ENCODE measurements around the gene DCLK1. TPM values are rescaled to one million over a fixed set of nuclear protein-coding genes. Genes with fewer than 3 reads are reported as not detected.

DCLK1 gene
- total and polyA plus RNA-seq, 7 donors: 0.98 to 15.1 (median 3.9) TPM

DNA sequence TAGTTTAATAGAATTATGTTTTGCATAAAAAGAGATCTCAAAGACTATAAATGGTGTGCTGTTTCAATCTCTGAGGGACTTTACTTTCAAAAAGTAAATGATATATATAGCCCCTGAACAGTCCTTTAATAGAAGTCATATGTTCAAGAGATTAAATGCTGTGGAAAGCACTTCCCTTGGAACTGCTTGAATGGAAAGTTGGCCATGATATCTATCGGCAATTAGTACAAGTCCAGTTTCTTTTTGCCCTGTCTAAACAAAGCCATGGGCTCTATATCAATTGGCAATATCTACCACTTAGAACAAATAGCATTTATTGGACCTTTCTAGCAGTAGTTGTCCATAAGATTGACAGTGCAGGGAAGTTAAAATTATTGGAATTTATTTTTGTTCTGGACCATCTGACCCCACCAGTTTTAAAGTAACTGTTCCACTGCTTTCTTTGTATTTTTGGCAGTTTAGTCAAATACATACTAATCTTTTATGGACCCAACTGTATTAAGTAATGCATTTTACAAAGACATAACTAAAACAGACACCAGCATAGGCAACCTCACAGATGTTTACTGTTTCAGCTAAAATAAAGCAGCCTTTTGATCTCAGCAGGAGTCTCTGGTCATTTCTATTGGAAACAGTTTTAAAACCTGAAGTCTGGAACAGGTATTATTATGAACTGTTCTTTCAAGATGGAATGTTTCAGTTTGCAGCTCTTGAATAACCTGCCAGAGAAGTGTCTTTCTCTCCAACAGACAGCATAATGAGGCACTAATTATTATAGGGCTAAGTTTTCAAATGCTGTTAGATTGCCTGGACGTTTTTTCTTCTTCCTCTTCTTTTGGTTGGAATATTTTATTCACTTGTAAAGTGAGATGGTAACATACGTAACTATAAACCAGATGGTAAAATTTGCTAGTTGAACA lies 282.6 kb downstream of the DCLK1 start:
- Histone ChIP-seq H3K27ac (no peak overlapping the region), H3K36me3 (ENCODE audit: insufficient read depth in 1 of 2, low read depth in 1 of 2) (no peaks in the 10 kb centered on the region), H3K4me1 (peaks cover 11% of the 10 kb centered on the region), H3K4me3 (no peak overlapping the region), H3K9me3 (no peaks in the 10 kb centered on the region), H3K27me3 (ENCODE audit: insufficient read depth in 3 of 3, low read length in 2 of 3) (no peaks in the 10 kb centered on the region)
- DNase-seq (no peak), ATAC-seq (peak in 1 of 4 donors; percentile 35)
- TF ChIP-seq, protein P1, sequence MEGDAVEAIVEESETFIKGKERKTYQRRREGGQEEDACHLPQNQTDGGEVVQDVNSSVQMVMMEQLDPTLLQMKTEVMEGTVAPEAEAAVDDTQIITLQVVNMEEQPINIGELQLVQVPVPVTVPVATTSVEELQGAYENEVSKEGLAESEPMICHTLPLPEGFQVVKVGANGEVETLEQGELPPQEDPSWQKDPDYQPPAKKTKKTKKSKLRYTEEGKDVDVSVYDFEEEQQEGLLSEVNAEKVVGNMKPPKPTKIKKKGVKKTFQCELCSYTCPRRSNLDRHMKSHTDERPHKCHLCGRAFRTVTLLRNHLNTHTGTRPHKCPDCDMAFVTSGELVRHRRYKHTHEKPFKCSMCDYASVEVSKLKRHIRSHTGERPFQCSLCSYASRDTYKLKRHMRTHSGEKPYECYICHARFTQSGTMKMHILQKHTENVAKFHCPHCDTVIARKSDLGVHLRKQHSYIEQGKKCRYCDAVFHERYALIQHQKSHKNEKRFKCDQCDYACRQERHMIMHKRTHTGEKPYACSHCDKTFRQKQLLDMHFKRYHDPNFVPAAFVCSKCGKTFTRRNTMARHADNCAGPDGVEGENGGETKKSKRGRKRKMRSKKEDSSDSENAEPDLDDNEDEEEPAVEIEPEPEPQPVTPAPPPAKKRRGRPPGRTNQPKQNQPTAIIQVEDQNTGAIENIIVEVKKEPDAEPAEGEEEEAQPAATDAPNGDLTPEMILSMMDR (IDR thresholded peaks at IDR 0.05): no peak
- 38 to 42% (median 41%) methylated on average over 3 of the region's 3 CpGs for WGBS, 3 donors
- intact Hi-C loops (cut with DNase I): no loop called here

DNA sequence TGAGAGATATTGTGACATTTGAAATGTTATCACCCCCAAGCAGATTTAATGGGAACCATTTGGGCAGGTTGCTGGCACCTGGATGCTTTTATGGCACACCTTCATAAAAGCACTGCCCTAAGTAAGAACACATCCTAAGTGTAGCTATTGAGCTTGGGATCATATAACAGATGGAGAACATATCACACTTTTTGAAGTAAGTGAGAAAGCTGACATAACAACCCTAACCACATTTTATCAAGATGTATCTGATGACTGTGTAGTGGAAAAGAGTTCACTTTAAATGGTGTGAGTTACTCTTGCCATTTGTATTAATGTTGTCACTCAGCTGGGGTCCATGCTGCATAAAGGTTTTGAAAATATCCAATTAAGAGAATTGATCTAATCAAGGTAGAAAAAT lies 287.9 kb downstream of the DCLK1 start:
- no peak for DNase-seq
- intact Hi-C loops (cut with DNase I): no loop called here
- Histone ChIP-seq H3K4me3 (no peak overlapping the region), H3K27me3 (ENCODE audit: insufficient read depth in 3 of 3, low read length in 2 of 3) (no peaks in the 10 kb centered on the region), H3K9me3 (no peaks in the 10 kb centered on the region), H3K27ac (no peak overlapping the region), H3K4me1 (peaks cover 4% of the 10 kb centered on the region), H3K36me3 (ENCODE audit: insufficient read depth in 1 of 2, low read depth in 1 of 2) (no peaks in the 10 kb centered on the region)
- TF ChIP-seq, protein P1 (IDR thresholded peaks at IDR 0.05): no peak
- ATAC-seq: no peak

DNA sequence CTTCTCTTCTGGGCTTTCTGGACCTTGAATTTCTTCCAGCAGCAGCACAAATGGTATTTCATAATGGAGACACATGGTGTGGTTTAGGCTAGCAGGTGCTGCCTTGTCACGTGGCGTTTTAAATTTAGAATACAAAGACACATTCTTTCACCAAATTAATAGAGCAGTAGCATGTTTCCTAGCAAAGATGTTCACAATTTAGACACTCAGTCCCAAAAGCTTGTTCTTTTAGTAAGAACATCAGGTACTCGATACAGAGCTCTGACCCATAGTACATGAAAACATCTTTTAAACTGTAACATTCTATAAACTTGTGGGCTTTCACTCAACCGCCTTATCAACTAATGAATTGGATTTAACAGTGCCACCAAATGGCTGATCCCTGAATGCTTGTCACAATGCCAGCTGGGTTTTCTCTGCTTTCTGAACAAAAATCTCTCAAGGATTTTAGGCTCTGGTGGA lies 290.1 kb downstream of the DCLK1 start:
- no peaks in the 10 kb centered on the region for H3K36me3 ChIP-seq (ENCODE audit: insufficient read depth in 1 of 2, low read depth in 1 of 2)
- H3K27me3 ChIP-seq (ENCODE audit: insufficient read depth in 3 of 3, low read length in 2 of 3): no peaks in the 10 kb centered on the region
- no peak overlapping the region for H3K27ac ChIP-seq
- 28 to 43% (median 28%) methylated on average over 4 of the region's 4 CpGs for WGBS, 3 donors
- DNase-seq (no peak), ATAC-seq (no peak)
- H3K4me3 ChIP-seq: no peak overlapping the region
- H3K4me1 ChIP-seq: no peaks in the 10 kb centered on the region
- TF ChIP-seq, protein P1 (IDR thresholded peaks at IDR 0.05): no peak
- intact Hi-C loops (cut with DNase I): no loop called here
- H3K9me3 ChIP-seq: no peaks in the 10 kb centered on the region

DNA sequence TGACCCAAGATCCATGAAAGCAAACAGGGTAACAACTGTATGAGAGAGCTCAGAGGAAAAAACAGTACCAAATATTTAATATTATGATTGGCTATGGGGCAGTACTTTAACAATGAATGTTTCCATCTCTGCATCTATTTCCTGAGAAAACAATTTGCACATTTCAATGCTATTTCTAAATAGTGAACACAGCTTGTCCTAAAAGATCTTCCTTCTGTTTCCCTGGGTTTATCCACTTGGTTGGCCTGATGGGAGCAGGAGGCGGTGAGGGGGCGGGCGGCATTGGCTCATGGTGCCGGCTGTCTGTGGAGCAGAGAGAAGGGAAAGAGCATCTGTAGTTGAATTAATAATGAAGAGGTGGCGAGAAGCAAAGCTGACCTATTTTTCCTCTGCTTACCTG lies 291.4 kb downstream of the DCLK1 start:
- intact Hi-C loops (cut with DNase I): no loop called here
- no peaks in the 10 kb centered on the region for H3K9me3 ChIP-seq
- H3K4me3 ChIP-seq: no peak overlapping the region
- no peak for ATAC-seq
- DNase-seq: no peak
- no peak overlapping the region for H3K27ac ChIP-seq
- H3K27me3 ChIP-seq (ENCODE audit: insufficient read depth in 3 of 3, low read length in 2 of 3): no peaks in the 10 kb centered on the region
- no peaks in the 10 kb centered on the region for H3K36me3 ChIP-seq (ENCODE audit: insufficient read depth in 1 of 2, low read depth in 1 of 2)
- WGBS, 3 donors: 84 to 97% (median 85%) methylated on average over 5 of the region's 5 CpGs
- TF ChIP-seq, protein P1 (IDR thresholded peaks at IDR 0.05): no peak
- H3K4me1 ChIP-seq: no peaks in the 10 kb centered on the region
